Measurements from ENCODE around the gene TRAF7.
A peak's percentile ranks its signal among the peaks of the same experiment; 100 is the strongest.
"Not testable (repeated sequence)": the region's sequence is repeated elsewhere in the genome, so short reads cannot be mapped to it uniquely, and the experiment has no call there.

The TRAF7 gene

GRCh38 chr16:2155091-2155950 is at the start of gene TRAF7:
TSS of gene TRAF7 (plus strand) at chr16:2155782. CDS start at chr16:2163921, 8,139 bp downstream.
- peak; percentile 84 to 99 for DNase-seq

DNA sequence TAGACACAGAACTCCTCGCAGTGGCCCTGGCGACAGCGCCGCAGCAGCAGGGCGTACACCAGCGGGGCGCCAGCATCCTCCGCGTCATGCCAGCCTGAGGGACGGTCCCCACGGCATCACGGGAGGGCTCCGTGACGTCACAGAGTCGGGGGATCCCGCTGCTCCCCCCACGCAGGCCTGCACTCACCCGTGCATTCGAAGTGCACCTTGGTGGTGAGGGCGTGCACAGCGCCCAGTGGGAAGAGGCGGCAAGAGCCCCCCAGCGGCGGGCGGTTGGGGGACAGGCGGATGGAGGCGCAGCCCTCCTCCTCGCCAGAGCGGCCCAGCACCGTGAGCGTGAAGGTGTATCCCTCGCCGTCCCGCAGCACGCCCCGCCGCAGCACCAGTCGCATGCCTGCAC is 49.4 kb upstream of the TRAF7 start:
- DNase-seq, result not testable (repeated sequence)

DNA sequence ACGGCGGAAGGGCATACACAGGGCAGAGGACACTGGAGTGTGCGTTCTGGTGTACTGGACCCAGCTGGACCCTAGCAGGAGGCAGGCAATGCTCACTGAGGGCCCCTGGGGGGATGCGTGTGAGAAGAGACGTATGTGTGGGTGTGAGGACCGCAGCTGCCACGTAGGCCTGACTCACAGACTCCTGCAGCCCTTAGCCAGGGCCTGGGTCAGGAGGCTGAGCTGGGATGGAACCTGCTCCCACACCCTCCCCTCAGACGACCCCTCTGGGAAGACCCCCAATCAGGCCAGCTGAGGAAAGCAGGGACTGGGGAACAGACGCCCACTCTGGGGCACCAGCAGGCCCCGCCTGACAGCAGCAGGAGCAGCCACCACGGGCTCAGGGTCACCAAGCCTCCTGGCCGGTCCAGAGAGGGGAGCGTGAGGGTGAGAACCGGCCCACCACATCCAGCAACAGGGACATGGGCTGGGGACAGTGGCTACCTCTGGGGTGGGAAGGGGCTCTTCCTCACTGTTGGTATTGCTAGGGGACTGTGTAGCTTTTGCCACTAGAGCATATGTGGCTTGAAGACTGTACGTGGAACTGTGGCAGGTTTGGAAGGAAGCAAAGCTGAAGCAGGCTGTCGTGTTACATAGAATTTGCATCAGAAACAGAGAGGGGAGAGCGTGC is 48.3 kb upstream of the TRAF7 start:
- DNase-seq, result not testable (repeated sequence)

DNA sequence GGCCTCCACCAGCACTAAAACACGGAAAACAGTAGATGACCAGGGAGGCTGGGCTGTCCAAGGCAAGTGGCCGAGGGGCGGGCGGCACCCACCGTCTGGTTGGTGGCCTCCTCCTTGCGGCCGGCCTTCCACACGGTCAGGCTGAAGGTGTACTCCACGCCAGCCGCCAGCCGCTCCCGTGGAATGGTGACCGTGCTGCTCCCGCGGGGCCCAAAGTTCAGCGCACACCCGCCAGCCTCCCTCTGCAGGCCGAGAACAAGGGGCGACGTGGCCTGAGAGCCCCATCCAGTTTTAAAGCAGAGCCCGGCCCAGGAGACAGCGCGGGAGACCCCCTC is 47.8 kb upstream of the TRAF7 start:
- DNase-seq, result not testable (repeated sequence)

- not testable (repeated sequence) for DNase-seq
Observed at GRCh38 chr16:2108446-2109270, 46.9 kb upstream of the TRAF7 start.

DNA sequence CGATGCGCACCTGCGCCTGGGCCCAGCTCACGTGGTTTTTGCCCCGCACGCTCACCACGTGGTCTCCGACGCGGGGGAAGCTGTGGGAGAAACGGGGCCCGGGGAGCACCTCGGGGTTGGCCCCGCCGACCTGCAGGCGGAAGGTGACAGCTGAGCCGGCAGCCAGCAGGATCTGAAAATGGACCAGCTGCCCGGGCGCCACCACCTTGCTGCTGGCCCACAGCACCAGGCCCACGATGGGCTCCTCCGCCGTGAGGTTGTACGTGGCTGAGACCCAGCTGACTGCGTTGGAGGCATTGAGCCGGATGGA is 46.4 kb upstream of the TRAF7 start:
- DNase-seq, result not testable (repeated sequence)

DNA sequence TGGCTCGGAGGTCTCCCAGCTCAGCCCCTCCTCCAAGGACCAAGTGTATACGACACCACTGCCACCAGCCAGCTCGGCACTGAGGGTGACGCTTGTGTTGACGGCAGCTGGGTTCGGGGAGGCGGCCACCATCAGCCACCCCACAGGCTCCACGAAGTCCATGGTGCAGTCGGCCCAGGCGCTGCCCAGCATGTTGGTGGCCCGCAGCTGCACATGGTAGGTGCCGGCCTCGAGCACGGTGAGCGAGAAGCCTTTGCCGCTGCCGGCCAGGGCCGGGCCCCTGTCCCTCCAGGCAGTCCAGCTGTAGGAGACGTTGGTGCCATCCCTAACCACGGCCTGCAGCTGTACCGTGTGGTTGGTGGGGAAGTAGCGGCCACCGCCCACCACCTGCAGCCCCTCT is 45.7 kb upstream of the TRAF7 start:
- not testable (repeated sequence) for DNase-seq

GRCh38 chr16:2110332-2111008 is 45.1 kb upstream of the TRAF7 start:
- DNase-seq, result not testable (repeated sequence)

DNA sequence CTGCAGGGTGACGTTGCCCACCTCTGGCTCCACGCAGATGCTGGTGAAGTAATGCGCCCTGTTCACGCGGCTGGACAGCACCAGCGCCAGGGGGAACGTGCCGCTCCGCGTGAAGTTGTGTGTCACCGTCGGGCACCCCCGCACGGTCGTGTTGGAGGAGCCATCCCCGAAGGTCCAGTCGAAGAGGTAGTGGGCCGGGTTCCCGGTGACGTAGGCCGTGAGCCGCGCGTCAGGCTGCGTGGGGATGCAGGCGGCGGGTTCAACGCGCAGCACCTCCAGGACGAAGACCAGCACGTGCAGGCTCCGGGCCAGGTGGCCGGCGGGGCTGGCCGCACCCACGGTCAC is 44.6 kb upstream of the TRAF7 start:
- DNase-seq, result not testable (repeated sequence)

GRCh38 chr16:2111412-2112335 is 43.9 kb upstream of the TRAF7 start:
- DNase-seq, result not testable (repeated sequence)

- not testable (repeated sequence) for DNase-seq
Observed at GRCh38 chr16:2112539-2113106, 43.0 kb upstream of the TRAF7 start.

GRCh38 chr16:2114225-2114624 is 41.4 kb upstream of the TRAF7 start:
- DNase-seq, result not testable (repeated sequence)

DNA sequence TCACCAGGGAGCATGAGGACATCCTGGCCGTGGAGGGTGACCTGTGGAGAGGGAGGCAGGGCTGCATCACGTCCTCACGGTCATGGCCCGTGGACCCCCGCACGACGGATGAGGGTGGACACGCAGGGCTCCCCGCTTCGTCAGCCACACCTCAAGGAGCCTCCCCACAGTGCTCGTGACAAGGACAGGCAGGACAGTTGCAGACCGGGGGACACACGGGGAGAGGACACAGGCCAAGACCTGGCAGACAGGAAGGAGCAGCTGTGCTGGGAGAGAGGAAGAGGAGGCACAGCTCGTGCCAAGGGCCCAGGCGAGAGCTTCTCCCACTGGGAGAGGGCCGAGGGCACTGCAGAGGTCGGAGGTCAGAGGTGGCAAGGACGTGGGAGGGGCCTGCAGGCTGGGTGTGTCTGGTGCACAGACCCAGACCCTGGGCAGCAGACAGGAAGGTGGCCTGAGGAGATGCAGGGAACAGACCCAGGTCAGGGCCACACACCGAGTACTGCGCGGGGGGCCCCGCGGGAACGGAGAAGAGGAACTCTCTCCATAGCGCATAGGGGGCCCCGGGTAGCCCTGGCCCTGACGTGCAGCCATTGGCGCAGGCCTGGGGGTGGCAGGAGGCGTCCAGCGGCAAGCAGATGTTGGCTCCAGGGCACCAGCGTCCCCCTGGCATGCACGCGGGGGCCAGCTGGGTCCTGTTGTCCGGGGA is 40.5 kb upstream of the TRAF7 start:
- not testable (repeated sequence) for DNase-seq

GRCh38 chr16:2115591-2115973 is 40.0 kb upstream of the TRAF7 start:
- DNase-seq, result no peak

DNA sequence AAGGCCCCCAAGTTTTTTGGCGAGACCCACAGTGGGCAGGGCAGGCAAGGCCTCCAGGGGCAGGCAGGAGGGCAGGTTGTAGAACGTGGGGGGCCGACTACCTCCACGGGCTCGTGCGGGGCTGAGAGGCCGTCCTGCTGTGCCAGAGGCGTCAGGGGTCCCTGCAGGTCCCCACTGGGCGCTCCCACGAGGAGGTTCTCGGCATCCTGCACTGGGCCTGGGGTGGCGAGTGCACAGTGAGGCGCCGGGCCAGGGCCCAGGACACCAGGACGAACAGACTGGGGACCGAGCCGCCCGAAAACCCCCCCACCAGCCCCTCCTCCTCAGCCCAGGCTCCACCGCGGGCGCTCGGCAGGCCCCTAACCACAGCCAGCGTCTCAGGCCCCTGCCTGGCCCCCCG is 39.2 kb upstream of the TRAF7 start:
- DNase-seq, result not testable (repeated sequence)

DNA sequence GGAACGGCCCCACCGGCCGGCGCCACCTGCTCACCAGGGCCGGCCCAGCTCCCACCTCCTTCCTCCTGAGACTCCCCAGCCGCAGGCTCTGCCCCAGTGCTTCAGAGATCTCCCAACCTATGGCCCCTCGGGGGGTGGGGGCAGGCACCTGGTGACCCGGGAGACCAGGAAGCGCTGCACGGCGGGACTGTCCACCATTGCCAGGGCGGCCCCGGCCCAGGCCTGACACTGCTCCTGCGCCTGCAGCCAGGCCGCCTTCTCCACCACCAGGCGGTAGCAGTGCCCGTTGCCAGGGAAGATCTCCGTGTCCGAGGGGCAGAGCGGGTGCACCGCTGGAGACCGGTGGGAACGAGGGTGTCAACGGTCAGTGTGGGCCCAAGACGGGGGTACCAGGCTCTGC is 38.2 kb upstream of the TRAF7 start:
- DNase-seq, result not testable (repeated sequence)

GRCh38 chr16:2117960-2118722 is 37.4 kb upstream of the TRAF7 start:
- not testable (repeated sequence) for DNase-seq

DNA sequence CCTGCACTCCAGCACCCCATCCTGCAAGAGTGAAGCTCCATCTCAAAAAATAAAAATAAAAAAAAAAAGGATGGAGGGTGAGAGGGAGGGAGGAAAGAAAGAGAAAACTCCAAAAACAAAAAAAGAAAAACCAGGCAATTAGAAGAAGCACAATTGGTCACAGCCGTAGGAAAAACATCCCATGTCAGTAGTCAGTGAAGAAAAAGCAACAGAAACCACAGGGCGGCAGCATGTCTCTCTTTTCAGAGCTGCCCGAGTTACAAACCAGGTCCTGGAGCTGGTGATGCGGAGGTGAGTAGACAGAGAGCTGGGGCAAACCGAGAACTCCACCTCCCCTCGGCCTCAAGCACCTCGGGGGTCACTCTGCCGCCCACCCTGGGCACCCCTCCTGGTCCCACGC is 34.3 kb upstream of the TRAF7 start:
- DNase-seq, result not testable (repeated sequence)

- no peak for DNase-seq
Observed at GRCh38 chr16:2121853-2122252, 33.7 kb upstream of the TRAF7 start.

- DNase-seq, result no peak
Observed at GRCh38 chr16:2122429-2122828, 33.2 kb upstream of the TRAF7 start.

All from bone marrow (tissue), 2 donors.